Fibroblast of pulmonary artery (primary cell): Measurements from ENCODE around the gene SMPDL3B.
"Not testable (repeated sequence)": the region's sequence is repeated elsewhere in the genome, so short reads cannot be mapped to it uniquely, and the experiment has no call there.

Experiments used
- DNase-seq: peaks from one replicate; pipeline ENCODE4 v3.0.0-alpha.2; 2010; ENCODE audit warnings: low read depth
- H3K4me3 ChIP-seq: replicated peaks from 2 replicates; pipeline ENCODE4 v1.5.1; 2011; ENCODE audit warnings: low read depth, mild to moderate bottlenecking, control low read depth, low read length, moderate library complexity
- TF ChIP-seq, protein P1 (sequence below): IDR thresholded peaks from 2 replicates; pipeline ENCODE4 v1.5.1; 2011; ENCODE audit warnings: mild to moderate bottlenecking, control low read depth, low read length, inconsistent platforms; ENCODE audit errors: missing control alignments

Gene SMPDL3B

DNA sequence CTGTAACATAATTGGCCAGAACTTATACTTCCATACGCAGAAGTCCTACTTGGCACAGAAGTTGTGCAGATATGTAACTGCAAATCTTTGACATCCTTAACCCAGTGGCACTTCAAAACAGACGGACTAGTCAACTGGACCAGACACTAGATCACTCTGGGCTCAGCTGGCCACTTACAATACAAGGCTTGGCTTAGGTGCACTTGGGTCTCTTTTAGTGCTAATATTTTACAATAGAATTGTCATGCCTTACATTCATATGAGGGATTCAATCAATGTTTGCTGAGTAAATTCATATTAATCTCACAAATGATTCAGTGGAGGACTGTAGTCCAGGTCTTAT is 45.0 kb downstream of the SMPDL3B start:
- TF ChIP-seq, protein P1, sequence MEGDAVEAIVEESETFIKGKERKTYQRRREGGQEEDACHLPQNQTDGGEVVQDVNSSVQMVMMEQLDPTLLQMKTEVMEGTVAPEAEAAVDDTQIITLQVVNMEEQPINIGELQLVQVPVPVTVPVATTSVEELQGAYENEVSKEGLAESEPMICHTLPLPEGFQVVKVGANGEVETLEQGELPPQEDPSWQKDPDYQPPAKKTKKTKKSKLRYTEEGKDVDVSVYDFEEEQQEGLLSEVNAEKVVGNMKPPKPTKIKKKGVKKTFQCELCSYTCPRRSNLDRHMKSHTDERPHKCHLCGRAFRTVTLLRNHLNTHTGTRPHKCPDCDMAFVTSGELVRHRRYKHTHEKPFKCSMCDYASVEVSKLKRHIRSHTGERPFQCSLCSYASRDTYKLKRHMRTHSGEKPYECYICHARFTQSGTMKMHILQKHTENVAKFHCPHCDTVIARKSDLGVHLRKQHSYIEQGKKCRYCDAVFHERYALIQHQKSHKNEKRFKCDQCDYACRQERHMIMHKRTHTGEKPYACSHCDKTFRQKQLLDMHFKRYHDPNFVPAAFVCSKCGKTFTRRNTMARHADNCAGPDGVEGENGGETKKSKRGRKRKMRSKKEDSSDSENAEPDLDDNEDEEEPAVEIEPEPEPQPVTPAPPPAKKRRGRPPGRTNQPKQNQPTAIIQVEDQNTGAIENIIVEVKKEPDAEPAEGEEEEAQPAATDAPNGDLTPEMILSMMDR: no peak
- H3K4me3 ChIP-seq: no peak overlapping the region
- DNase-seq: no peak

DNA sequence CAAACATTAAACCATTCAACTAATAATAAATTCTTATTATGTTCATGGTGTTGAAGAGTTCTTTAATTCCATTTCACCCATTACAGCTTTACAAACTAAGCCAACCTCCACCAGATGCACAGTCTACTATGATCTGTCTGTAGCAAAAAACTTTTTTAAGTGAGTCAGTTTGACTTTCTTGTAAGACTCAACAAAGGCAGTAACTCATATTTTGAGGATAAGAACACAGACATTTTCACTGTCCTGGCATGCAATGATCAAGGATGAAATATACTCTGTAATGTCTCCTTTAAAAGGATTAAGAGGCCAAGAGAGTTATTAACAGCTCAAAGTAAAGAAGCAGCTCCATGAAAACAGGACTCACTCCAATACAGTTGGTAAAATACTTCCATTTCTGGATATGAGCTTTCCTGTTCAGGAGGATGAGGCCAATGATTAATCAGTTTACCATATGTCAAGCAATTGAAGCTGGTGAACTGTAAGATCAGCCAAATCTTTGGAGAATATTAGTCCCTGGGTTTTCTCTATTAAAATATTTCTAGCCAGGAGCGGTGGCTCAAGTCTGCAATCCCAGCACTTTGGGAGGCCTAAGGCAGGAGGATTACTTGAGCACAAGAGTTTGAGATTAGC is 45.5 kb downstream of the SMPDL3B start:
- DNase-seq: no peak
- TF ChIP-seq, protein P1: no peak
- H3K4me3 ChIP-seq: no peak overlapping the region

DNA sequence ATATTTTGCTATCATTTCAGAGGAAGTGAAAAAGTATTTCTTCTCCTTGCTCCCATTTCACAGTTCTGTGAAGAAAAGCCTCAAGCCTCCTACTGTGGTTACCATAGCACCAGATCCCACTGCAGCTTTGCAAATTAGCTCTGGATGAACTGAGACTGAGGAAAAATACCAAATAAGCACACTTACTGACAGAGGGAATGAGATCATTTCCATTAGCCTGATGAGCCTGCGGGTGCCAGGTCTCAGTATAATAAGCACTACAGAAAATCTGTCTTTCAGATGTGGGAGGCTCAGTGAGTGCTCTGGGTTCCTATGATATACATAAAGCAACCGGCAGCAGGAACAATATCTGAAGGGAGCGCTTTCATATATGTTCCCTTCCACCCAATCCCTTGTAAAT is 46.3 kb downstream of the SMPDL3B start:
- no peak overlapping the region for H3K4me3 ChIP-seq
- no peak for DNase-seq
- TF ChIP-seq, protein P1: no peak

DNA sequence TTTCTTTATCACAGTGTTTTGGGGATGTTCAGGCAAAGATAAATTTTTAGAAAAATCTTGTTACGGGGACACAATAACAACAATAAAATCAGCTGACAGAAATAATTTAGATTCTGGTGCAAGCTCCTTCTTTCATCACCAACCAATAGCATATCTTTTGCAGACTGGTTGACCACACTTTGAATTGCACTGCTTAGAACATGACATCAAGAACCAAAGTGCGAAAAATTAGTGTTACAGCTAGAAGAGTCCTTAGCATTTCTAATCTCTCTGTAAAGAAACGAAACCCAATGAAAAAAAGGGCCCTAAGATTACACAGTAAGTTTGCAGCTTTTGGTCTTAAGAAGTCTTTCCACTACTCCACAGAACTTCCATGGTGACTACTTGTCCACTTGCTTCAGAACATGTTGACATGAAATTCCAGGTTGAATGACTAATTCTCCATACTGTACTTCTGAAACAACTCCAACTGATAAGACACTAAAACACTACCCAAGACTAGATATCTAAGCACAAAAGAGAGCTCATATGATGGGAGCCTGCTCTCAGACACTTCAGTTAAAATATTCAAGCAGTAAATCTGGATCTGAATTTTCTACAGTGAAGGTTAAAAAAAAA is 56.2 kb downstream of the SMPDL3B start:
- H3K4me3 ChIP-seq: no peak overlapping the region
- TF ChIP-seq, protein P1: no peak
- DNase-seq: peak; percentile 48

DNA sequence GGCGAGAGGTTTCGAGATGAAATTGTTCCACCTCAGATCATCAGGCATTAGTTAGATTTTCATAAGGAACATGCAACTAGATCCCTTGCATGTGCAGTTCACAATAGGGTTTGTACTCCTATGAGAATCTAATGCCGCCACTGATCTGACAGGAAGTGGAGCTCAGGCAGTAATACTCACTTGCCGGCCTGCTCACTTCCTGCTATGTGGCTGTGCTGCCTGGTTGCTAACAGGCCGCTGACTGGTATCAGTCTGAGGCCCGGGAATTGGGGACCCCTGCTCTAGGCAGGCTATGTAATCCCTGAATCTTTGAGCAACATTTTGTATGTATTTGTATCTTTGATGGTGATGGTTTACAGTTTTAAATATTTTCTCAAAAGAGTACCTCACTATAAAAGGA is 57.5 kb downstream of the SMPDL3B start:
- TF ChIP-seq, protein P1: no peak
- peak; percentile 21 for DNase-seq
- H3K4me3 ChIP-seq: no peak overlapping the region

DNA sequence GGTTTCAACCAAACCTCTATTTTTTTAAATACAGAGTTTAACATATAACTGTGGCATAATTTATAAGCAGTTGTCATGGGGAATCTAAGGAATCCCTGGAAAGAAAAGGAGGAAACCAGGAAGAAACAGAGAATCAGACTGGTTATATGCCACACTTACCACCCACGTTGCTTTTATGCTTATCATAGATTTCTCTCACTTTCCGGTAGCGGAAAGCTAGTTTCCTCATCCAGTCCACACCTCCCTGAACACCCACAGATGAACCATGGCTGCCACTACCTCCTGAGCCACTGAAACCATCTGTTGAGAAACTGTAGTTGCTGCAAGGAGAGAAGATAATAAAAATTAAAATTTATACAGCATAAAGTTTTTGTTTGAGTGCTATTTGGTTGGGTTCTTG is 58.4 kb downstream of the SMPDL3B start:
- peak; percentile 66 for DNase-seq
- TF ChIP-seq, protein P1: no peak
- no peak overlapping the region for H3K4me3 ChIP-seq

DNA sequence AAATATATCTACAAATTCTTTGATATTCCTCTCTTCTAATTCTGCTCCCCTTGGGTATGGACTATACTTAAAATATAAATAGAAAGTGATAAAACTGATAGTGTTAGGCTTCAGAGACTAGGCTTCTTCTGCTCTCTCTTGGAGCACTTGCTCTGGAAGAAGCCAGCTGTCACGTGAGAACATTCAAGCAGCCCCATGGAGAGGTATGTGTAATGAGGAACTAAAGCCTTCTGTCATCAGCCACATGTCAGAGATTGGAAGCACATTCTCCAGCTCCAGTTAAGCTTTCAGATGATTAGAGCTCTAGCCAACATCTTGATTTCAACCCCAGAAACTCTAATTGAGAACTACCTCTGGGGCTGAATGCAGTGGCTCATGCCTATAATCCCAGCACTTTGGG is 59.3 kb downstream of the SMPDL3B start:
- H3K4me3 ChIP-seq: no peak overlapping the region
- DNase-seq: peak; percentile 32
- TF ChIP-seq, protein P1: no peak

DNA sequence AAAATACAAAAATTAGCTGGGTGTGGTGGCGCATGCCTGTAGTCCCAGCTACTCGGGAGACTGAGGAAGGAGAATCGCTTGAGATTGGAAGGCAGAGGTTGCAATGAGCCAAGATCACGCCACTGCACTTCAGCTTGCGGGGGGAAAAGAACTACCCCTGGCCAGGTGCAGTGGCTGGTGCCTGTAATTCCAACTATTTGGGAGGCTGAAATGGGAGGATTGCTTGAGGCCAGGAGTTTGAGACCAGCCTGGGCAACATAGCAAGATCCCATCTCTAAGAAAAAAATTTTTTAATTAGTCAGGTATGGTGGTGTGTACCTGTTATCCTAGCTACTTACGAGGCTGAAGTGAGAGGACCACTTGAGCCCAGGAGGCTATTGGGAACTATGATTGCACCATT is 59.7 kb downstream of the SMPDL3B start:
- not testable (repeated sequence) for DNase-seq, H3K4me3 ChIP-seq
